GM19099 (cell line): ENCODE measurements around the gene BBS12.

Experiments
- POLR2A ChIP-seq: IDR thresholded peaks from 3 replicates; pipeline ENCODE4 v1.6.1; 2011; ENCODE audit warnings: low read depth; ENCODE audit not compliant: insufficient read length; ENCODE audit errors: extremely low read depth

BBS12 gene

GRCh38 chr4:122766950-122767349 is 34.4 kb downstream of the BBS12 start:
- no peak for TF ChIP-seq POLR2A

- no peak for TF ChIP-seq POLR2A
These were observed 39.2 kb downstream of the BBS12 start for GRCh38 chr4:122771724-122772123.

GRCh38 chr4:122772311-122772710 is 39.8 kb downstream of the BBS12 start:
- TF ChIP-seq POLR2A = no peak

GRCh38 chr4:122772986-122773385 is 40.5 kb downstream of the BBS12 start:
- no peak for TF ChIP-seq POLR2A

GRCh38 chr4:122775039-122775438 is 42.5 kb downstream of the BBS12 start:
- TF ChIP-seq POLR2A = no peak

- TF ChIP-seq POLR2A = no peak
These were observed 43.7 kb downstream of the BBS12 start for GRCh38 chr4:122775987-122776836.

GRCh38 chr4:122776916-122777315 is 44.4 kb downstream of the BBS12 start:
- TF ChIP-seq POLR2A = no peak

- no peak for TF ChIP-seq POLR2A
These were observed 45.6 kb downstream of the BBS12 start for GRCh38 chr4:122777846-122778673.

GRCh38 chr4:122781486-122781885 is 49.0 kb downstream of the BBS12 start:
- no peak for TF ChIP-seq POLR2A

GRCh38 chr4:122783301-122784215 is 51.1 kb downstream of the BBS12 start:
- TF ChIP-seq POLR2A = no peak

- no peak for TF ChIP-seq POLR2A
These were observed 51.8 kb downstream of the BBS12 start for GRCh38 chr4:122784261-122784660.

- TF ChIP-seq POLR2A = no peak
These were observed 52.6 kb downstream of the BBS12 start for GRCh38 chr4:122785099-122785498.

- no peak for TF ChIP-seq POLR2A
These were observed 55.4 kb downstream of the BBS12 start for GRCh38 chr4:122787940-122788339.

- TF ChIP-seq POLR2A = no peak
These were observed 56.4 kb downstream of the BBS12 start for GRCh38 chr4:122788935-122789334.

- TF ChIP-seq POLR2A = no peak
These were observed 61.3 kb downstream of the BBS12 start for GRCh38 chr4:122793811-122794210.
